ENCODE data around the gene EXO1.

- TF ChIP-seq POLR2AphosphoS5 (IDR thresholded peaks at IDR 0.05; ENCODE audit: low read depth), result no peak
- TF ChIP-seq, protein P1, sequence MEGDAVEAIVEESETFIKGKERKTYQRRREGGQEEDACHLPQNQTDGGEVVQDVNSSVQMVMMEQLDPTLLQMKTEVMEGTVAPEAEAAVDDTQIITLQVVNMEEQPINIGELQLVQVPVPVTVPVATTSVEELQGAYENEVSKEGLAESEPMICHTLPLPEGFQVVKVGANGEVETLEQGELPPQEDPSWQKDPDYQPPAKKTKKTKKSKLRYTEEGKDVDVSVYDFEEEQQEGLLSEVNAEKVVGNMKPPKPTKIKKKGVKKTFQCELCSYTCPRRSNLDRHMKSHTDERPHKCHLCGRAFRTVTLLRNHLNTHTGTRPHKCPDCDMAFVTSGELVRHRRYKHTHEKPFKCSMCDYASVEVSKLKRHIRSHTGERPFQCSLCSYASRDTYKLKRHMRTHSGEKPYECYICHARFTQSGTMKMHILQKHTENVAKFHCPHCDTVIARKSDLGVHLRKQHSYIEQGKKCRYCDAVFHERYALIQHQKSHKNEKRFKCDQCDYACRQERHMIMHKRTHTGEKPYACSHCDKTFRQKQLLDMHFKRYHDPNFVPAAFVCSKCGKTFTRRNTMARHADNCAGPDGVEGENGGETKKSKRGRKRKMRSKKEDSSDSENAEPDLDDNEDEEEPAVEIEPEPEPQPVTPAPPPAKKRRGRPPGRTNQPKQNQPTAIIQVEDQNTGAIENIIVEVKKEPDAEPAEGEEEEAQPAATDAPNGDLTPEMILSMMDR (IDR thresholded peaks at IDR 0.05; ENCODE audit: insufficient read depth, low read length), result no peak
- no peak for TF ChIP-seq GABPA (IDR thresholded peaks at IDR 0.05; ENCODE audit: low read depth)
These were observed 39.7 kb upstream of the EXO1 start for GRCh38 chr1:241808265-241808664.

Data from HL-60 (cell line).